KMS-11 (cell line): ENCODE measurements around the gene SYNPO2.

ENCODE experiments used
- H2AFZ ChIP-seq: fragments of 200-600 bp; sonication (generic); 2 replicates; pipeline ENCODE4 v1.6.1; 2016; ENCODE audit warnings: antibody characterized with exemption, mixed run types, low read depth
- H3K27ac ChIP-seq: fragments of 200-600 bp; sonication (generic); 2 replicates; pipeline ENCODE4 v1.6.1; 2016; ENCODE audit warnings: mild to moderate bottlenecking, mixed run types
- H3K27me3 ChIP-seq: fragments of 200-600 bp; sonication (generic); 2 replicates; pipeline ENCODE4 v1.6.1; 2017; ENCODE audit warnings: mild to moderate bottlenecking, low read depth, mixed run types, moderate library complexity; ENCODE audit not compliant: insufficient read depth
- H3K36me3 ChIP-seq: fragments of 200-600 bp; sonication (generic); 2 replicates; pipeline ENCODE4 v1.6.1; 2017; ENCODE audit warnings: mild to moderate bottlenecking, mixed run types; ENCODE audit not compliant: insufficient read depth
- H3K4me1 ChIP-seq: fragments of 200-600 bp; sonication (generic); 2 replicates; pipeline ENCODE4 v1.6.1; 2016; ENCODE audit warnings: mild to moderate bottlenecking, low read depth, mixed run types; ENCODE audit not compliant: poor library complexity, severe bottlenecking
- H3K4me2 ChIP-seq: fragments of 200-600 bp; sonication (generic); 2 replicates; pipeline ENCODE4 v1.7.0; 2016; ENCODE audit warnings: mild to moderate bottlenecking, mixed run types
- H3K4me3 ChIP-seq: fragments of 200-600 bp; sonication (generic); IDR thresholded peaks from 2 replicates; pipeline ENCODE4 v1.6.1; 2017; ENCODE audit warnings: low read depth, low read length, mixed read lengths; ENCODE audit not compliant: insufficient read depth
- H3K79me2 ChIP-seq: fragments of 200-600 bp; sonication (generic); 2 replicates; pipeline ENCODE4 v1.6.1; 2016; ENCODE audit warnings: low read depth, mixed run types; ENCODE audit not compliant: insufficient read depth
- H3K9ac ChIP-seq: fragments of 200-600 bp; sonication (generic); 2 replicates; pipeline ENCODE4 v1.6.1; 2016; ENCODE audit warnings: mild to moderate bottlenecking, mixed run types
- H4K20me1 ChIP-seq: fragments of 200-600 bp; sonication (generic); 2 replicates; pipeline ENCODE4 v1.6.1; 2016; ENCODE audit warnings: mild to moderate bottlenecking, mixed run types; ENCODE audit not compliant: insufficient read depth
- CTCF ChIP-seq: fragments of 200-600 bp; sonication (generic); conservative IDR thresholded peaks from 2 replicates; pipeline ENCODE4 v1.6.1; 2017; ENCODE audit warnings: low read depth, mild to moderate bottlenecking, antibody characterized with exemption, low read length, moderate library complexity, mixed read lengths

Gene SYNPO2

GRCh38 chr4:118989098-118990080 lies 100.7 kb downstream of the SYNPO2 start:
- H3K27ac ChIP-seq, result no peak overlapping the region
- no peak overlapping the region for H2AFZ ChIP-seq
- no peaks in the 10 kb centered on the region for H4K20me1 ChIP-seq
- H3K4me3 ChIP-seq, result no peak overlapping the region
- no peaks in the 10 kb centered on the region for H3K79me2 ChIP-seq
- no peaks in the 10 kb centered on the region for H3K4me1 ChIP-seq
- no peaks in the 10 kb centered on the region for H3K27me3 ChIP-seq
- TF ChIP-seq CTCF, result no peak
- no peaks in the 10 kb centered on the region for H3K36me3 ChIP-seq
- H3K4me2 ChIP-seq, result no peak overlapping the region
- no peak overlapping the region for H3K9ac ChIP-seq

GRCh38 chr4:118991686-118992085 lies 103.0 kb downstream of the SYNPO2 start:
- no peak for TF ChIP-seq CTCF
- Histone ChIP-seq H2AFZ (no peak overlapping the region), H3K4me2 (no peak overlapping the region), H3K4me1 (no peaks in the 10 kb centered on the region), H3K27ac (no peak overlapping the region), H4K20me1 (no peaks in the 10 kb centered on the region), H3K79me2 (no peaks in the 10 kb centered on the region), H3K4me3 (no peak overlapping the region), H3K27me3 (no peaks in the 10 kb centered on the region), H3K9ac (no peak overlapping the region), H3K36me3 (no peaks in the 10 kb centered on the region)

- no peak for TF ChIP-seq CTCF
- Histone ChIP-seq H3K27ac (no peak overlapping the region), H3K4me1 (no peaks in the 10 kb centered on the region), H3K9ac (no peak overlapping the region), H3K27me3 (no peaks in the 10 kb centered on the region), H3K79me2 (no peaks in the 10 kb centered on the region), H3K4me2 (no peak overlapping the region), H4K20me1 (no peaks in the 10 kb centered on the region), H3K36me3 (no peaks in the 10 kb centered on the region), H3K4me3 (no peak overlapping the region), H2AFZ (no peak overlapping the region)
These were observed 103.5 kb downstream of the SYNPO2 start for GRCh38 chr4:118992149-118992548.

GRCh38 chr4:118993333-118993732 lies 104.7 kb downstream of the SYNPO2 start:
- Histone ChIP-seq H3K27ac (no peak overlapping the region), H3K4me2 (no peak overlapping the region), H4K20me1 (no peaks in the 10 kb centered on the region), H3K4me3 (no peak overlapping the region), H3K36me3 (no peaks in the 10 kb centered on the region), H3K27me3 (no peaks in the 10 kb centered on the region), H3K9ac (no peak overlapping the region), H2AFZ (no peak overlapping the region), H3K4me1 (no peaks in the 10 kb centered on the region), H3K79me2 (no peaks in the 10 kb centered on the region)
- no peak for TF ChIP-seq CTCF
